Left kidney (tissue), 2 donors: ENCODE results near the gene ZNF513. TPM values are rescaled to one million over a fixed set of nuclear protein-coding genes. Genes with fewer than 3 reads are reported as not detected.

Source experiments
- DNase-seq: peaks from one replicate; pipeline ENCODE4 v3.0.0-alpha.2; 2013
- polyA plus RNA-seq: library from polyadenylated mRNA; unstranded; fragments of 120-200 nt; gene quantifications from one replicate; pipeline ENCODE4 v1.2.1, GENCODE V29; 2013; ENCODE audit not compliant: insufficient read length

ZNF513 gene
- polyA plus RNA-seq, 1 donor = 19.6 TPM

- DNase-seq = no peak
Measured at GRCh38 chr2:27390822-27391679, 10.5 kb upstream of the ZNF513 start.

DNA sequence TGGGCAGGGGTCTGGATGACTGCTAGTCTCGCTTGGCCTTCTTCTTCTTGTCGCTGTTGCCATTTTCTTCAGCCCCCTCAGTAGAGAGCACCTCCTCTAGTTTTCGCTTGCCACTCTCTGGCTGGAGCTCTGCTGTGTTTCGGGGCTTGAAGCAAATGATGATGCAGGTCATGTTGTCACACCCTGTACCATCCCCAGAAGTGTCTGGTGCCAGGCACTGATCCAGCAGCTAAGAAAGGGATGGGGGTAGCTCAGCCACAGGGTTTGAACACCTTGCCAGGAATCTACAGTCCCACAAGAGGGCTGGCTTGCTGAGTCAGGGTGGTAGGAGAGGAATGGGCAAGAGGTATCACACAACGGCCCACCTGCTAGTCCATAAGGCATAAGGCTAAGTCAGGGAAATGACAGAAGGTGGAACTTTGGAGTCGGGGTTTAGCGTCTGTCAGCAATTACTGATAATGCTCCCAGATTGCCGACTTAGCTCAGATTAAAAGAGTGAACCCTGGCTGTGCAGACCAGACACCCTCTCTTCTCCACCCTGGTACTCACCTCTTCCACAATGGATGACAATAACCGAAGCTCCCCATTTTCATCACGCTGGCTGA, 1.1 kb upstream of the ZNF513 start:
- DNase-seq = no peak

GRCh38 chr2:27379836-27380625, 503 bp downstream of the ZNF513 start:
- DNase-seq = peak; percentile 36

DNA sequence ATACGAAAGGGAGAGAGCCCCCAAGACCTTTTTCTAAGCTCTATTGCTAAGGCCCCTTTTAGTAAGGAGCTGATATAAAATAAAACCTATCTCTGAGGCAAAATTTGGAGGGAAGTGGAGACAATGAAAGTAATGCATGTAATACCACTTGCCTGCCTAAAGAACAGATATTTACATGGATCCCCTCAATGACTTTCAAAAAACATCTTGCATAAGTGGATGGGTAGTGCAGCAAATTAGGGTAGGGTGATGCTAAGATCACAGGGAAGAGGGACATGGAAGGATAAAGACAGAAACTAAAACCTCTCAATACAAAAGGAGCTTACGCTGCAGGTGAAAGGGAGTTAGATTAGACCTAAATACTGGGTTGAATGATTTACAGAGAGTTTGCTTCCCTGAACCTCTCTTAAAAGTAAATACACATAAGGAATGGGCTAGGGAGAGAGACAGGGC, 1.1 kb downstream of the ZNF513 start:
- no peak for DNase-seq

DNA sequence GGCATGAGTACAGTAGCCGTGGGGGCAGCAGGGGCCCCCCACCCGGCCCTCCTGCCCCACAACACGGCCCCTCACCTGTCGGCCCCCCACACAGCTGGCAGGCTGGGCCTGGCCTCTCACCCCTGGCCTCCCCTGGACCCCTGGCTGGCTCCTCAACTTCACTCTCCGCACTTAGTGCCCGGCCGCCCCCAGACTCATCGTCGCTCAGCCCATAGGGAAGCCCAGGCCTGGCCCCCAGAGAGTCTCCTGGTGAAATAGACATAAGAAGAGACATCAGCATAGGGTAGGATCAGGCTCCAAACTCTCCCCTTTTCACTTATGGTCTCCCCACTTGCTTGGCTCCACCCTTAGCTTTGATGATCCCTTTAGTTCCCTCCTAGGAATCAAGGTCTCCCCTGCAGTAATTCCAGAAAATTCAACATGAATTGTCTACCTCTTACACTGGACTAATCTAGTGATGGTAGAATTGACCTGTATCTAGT, 1.7 kb downstream of the ZNF513 start:
- DNase-seq = no peak

- DNase-seq = no peak
Measured at GRCh38 chr2:27378096-27378808, 2.3 kb downstream of the ZNF513 start.

DNA sequence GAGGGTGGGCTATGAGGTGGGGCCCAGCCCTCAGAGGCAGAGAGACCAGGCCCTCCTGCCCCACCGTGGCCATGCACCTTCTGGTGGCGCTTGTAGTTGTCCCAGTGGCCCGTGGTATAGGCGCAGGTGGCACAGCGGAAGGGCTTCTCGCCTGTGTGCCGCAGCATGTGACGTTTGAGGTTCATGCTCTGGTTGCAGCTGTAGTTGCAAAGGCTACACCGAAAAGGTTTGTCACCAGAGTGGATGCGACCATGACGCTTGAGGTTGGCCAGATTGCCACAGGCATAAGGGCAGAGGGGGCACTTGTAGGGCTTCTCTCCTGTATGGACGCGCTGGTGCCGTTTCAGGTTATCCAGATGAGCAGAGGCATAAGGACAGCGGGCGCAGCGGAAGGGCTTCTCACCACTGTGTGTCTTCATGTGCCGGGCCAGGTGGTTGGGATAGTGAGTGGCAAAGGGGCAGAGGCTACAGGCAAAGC, 2.9 kb downstream of the ZNF513 start:
- DNase-seq = no peak

DNA sequence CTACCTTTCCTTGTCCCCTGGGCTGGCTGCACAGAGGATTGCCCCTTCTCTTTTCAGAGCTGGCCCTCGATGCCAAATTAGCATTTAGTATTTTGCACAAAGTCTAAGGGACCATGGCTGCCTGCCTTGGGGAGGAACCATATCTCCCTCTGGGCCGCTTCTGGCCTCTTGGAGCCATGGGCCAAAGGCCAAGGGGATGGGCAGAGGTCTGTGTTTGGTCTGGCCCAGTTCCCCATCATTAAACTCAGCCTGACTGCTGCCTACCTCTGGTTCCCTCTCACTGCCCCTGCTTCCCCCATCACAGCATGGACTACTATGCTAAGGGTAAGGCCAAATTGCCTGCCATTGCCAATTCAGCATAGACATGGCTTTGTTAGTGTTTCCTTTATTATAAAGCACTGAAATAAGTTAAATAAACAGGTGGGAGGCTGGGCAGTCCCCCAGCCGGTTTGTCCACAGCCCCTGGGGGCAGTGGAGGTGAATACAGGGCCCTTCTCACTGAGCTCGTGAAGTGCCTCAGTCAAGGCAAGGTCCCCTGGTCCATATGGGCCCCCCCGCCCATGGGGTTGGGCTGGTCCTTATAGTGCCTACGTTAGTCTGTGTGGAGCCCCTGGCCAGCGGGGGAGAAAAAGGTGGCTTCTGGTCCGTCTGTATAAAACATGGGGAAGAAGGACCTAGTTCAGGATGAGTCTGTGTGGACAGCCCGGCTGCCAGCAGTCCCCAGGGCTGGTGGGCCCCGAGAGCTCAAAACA, 3.5 kb downstream of the ZNF513 start:
- DNase-seq = no peak

DNA sequence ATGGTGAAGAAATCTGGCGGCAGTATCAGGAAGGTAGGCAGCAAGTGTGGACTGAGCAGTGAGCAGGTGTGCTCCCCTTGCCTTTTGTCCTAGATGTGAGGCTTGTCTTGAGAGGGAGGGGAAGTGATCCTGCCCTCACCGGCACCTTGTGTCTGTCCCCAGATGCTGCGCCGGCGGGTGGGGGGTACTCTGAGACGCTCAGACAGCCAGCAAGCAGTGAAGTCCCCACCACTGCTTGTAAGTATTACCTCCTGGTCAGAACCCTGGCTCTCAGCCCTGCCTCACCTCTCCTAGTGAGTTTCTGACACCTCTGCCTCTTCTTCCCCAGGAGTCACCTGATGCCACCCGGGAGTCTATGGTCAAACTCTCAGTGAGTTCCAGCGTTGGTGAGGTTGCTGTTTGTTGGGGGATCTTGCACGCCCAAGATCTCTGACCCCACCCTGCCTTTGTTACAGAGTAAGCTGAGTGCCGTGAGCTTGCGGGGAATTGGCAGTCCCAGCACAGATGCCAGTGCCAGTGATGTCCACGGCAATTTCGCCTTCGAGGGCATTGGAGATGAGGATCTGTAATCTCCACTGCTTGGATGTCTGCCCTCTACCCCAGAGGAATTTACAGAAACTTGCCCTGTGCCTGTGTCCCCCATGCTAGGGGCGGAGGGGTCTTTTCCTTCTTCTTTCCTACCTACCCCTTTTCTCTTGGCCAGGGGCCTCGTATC, 4.2 kb downstream of the ZNF513 start:
- no peak for DNase-seq

- no peak for DNase-seq
Measured at GRCh38 chr2:27375513-27376099, 4.9 kb downstream of the ZNF513 start.

GRCh38 chr2:27373567-27373966, 7.0 kb downstream of the ZNF513 start:
- no peak for DNase-seq

DNA sequence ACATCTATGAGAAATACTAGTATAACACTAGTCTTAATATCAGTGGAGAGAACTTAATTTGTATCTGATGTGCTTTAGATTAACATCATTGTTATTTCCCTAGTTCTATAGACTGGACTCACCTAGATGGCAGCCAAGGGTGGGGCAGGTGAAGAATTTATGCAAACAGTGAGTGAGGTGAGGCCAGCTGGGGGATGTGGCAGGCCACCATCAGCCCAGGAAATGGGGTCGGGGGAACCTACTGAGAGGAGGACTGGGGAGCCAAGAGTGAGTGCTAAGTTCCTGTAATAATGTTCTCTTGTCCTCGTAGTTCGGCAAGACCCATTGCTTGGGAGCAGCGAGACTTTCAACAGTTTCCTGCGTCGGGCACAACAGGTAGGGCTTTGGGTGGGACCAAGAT, 7.6 kb downstream of the ZNF513 start:
- DNase-seq = no peak

DNA sequence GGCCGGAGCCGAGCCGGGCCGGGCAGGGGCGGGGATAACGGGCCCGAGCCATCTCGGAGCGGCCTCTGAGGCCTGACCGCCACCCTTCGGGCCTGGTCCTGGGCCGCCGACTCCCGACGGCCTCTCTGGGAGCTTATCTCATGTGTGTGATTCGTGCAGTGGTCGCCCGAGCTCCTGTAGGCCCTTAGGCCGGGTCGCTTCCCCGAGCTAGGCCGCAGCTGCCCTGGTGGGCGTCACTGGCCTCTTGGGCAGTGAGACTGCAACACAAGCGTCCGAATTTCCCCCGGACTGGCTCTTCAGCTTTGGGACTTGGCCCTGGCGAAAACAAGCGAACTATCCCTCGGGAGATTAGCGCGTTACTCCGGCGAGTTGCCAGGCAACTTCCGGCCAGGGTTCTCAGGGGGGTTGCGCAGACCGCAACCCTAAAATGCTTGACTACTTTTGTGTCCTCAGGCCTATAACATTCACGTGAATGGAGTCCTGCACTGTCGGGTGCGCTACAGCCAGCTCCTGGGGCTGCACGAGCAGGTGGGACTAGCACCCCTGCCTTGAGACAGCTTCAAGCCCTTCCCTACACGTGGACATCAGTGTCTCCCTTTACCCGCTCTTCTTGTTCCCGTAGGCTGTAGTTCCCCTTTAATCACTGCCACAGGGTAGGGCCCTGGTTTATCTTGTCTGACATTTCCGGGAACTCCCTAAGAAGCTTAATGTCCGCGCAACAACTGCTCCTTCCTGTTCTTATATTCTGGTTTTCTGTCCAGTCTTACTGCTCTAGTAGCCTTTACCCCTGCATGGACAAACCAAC, 9.5 kb downstream of the ZNF513 start:
- DNase-seq = no peak

- peak; percentile 99 for DNase-seq
Measured at GRCh38 chr2:27370026-27370815, 10.3 kb downstream of the ZNF513 start, which contains the start of the genes EIF2B4 and SNX17. TSS of gene EIF2B4 (minus strand) at chr2:27370338. CDS start at chr2:27370314, 24 bp downstream. TSS of gene SNX17 (plus strand) at chr2:27370616. CDS start at chr2:27370744, 128 bp downstream.

GRCh38 chr2:27369471-27370025, 11.0 kb downstream of the ZNF513 start:
- no peak for DNase-seq

DNA sequence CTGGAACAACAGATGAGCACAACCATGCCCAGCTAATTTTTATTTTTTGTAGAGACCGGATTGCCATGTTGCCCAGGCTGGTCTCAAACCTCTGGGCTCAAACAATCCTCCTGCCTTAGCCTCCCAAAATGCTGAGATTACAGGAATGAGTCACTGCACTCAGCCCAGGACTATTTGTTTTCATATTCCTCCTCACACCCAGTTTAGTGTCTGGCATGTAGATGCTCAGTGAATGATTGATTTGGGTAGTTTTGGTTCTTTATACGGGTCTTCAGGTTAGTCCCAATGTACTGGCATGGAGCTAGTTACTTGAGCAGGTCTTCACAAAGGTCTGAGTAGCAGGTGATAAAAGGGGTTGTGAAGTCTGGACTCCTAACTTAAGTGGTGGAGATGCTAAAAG, 16.6 kb downstream of the ZNF513 start:
- DNase-seq = no peak

- no peak for DNase-seq
Measured at GRCh38 chr2:27362678-27363420, 17.7 kb downstream of the ZNF513 start.
